GM23338 (cell line): ENCODE data around the gene TMEM151B. TPM values are rescaled to one million over a fixed set of nuclear protein-coding genes. Genes with fewer than 3 reads are reported as not detected.

Experiments
- ATAC-seq: fragments of 200-7000 bp; cut with Tn5 transposase; 3 replicates; pipeline ENCODE4 v1.9.1; 2020
- DNase-seq: peaks from one replicate; pipeline ENCODE4 v3.0.0-alpha.2; 2015; ENCODE audit warnings: low spot score
- H2AFZ ChIP-seq: fragments of 200-600 bp; sonication (generic); 2 replicates; pipeline ENCODE4 v1.8.0; 2016; ENCODE audit warnings: antibody characterized with exemption, mild to moderate bottlenecking, moderate library complexity
- H3F3A ChIP-seq: fragments of 200-600 bp; sonication (generic); replicated peaks from 2 replicates; pipeline ENCODE4 v1.8.0; 2017; ENCODE audit warnings: antibody characterized with exemption, mixed run types, low read depth
- H3K27ac ChIP-seq: fragments of 200-600 bp; sonication (generic); 2 replicates; pipeline ENCODE4 v1.6.1; 2016; ENCODE audit warnings: low read depth
- H3K27me3 ChIP-seq: fragments of 200-600 bp; sonication (generic); 2 replicates; pipeline ENCODE4 v1.8.0; 2016; ENCODE audit warnings: mild to moderate bottlenecking, mixed run types, moderate library complexity; ENCODE audit not compliant: insufficient read depth
- H3K36me3 ChIP-seq: fragments of 200-600 bp; sonication (generic); 2 replicates; pipeline ENCODE4 v1.8.0; 2016; ENCODE audit warnings: mild to moderate bottlenecking; ENCODE audit not compliant: insufficient read depth
- H3K4me1 ChIP-seq: fragments of 200-600 bp; sonication (generic); 2 replicates; pipeline ENCODE4 v1.8.0; 2016; ENCODE audit warnings: mild to moderate bottlenecking, moderate library complexity; ENCODE audit not compliant: insufficient read depth
- H3K4me2 ChIP-seq: fragments of 200-600 bp; sonication (generic); 2 replicates; pipeline ENCODE4 v1.7.1; 2017; ENCODE audit warnings: mixed run types
- H3K4me3 ChIP-seq: fragments of 200-600 bp; sonication (generic); 2 replicates; pipeline ENCODE4 v1.6.1; 2016; ENCODE audit warnings: mixed run types
- H3K79me2 ChIP-seq: fragments of 200-600 bp; sonication (generic); replicated peaks from 2 replicates; pipeline ENCODE4 v1.8.0; 2017; ENCODE audit warnings: mild to moderate bottlenecking; ENCODE audit not compliant: insufficient read depth
- H3K9me2 ChIP-seq: fragments of 200-600 bp; sonication (generic); 2 replicates; pipeline ENCODE4 v1.8.0; 2017; ENCODE audit not compliant: insufficient read depth
- H4K20me1 ChIP-seq: fragments of 200-600 bp; sonication (generic); replicated peaks from 2 replicates; pipeline ENCODE4 v1.8.0; 2017; ENCODE audit warnings: mild to moderate bottlenecking; ENCODE audit not compliant: insufficient read depth
- H3K27ac Mint-ChIP-seq: 2 replicates; pipeline ENCODE4 v1.8.0; 2020; ENCODE audit warnings: inconsistent platforms, mild to moderate bottlenecking, moderate library complexity, mixed read lengths
- H3K27me3 Mint-ChIP-seq: 3 replicates; pipeline ENCODE4 v1.8.0; 2022; ENCODE audit warnings: low read depth, mild to moderate bottlenecking, moderate library complexity, mixed read lengths, inconsistent platforms; ENCODE audit not compliant: insufficient read depth, poor library complexity
- H3K36me3 Mint-ChIP-seq: 3 replicates; pipeline ENCODE4 v1.8.0; 2021; ENCODE audit warnings: low read depth, mild to moderate bottlenecking, inconsistent platforms, moderate library complexity, mixed read lengths
- H3K4me1 Mint-ChIP-seq: 3 replicates; pipeline ENCODE4 v1.8.0; 2020; ENCODE audit warnings: mild to moderate bottlenecking, inconsistent platforms, mixed read lengths
- H3K4me3 Mint-ChIP-seq: 3 replicates; pipeline ENCODE4 v1.8.0; 2021; ENCODE audit warnings: moderate library complexity, mild to moderate bottlenecking, inconsistent platforms, mixed read lengths
- H3K9me3 Mint-ChIP-seq: 3 replicates; pipeline ENCODE4 v1.8.0; 2020; ENCODE audit warnings: moderate library complexity, mild to moderate bottlenecking, inconsistent platforms, mixed read lengths
- CREB1 ChIP-seq: fragments of 250-450 bp; sonication (Bioruptor Pico); IDR thresholded peaks from 2 replicates; pipeline ENCODE4 v1.5.0; 2020; ENCODE audit warnings: low read depth, mild to moderate bottlenecking, moderate library complexity
- EZH2 ChIP-seq: fragments of 200-600 bp; sonication (generic); IDR thresholded peaks from one replicate; pipeline ENCODE4 v1.8.0; 2017; ENCODE audit warnings: antibody characterized with exemption, mild to moderate bottlenecking, low read depth; ENCODE audit not compliant: unreplicated experiment
- POLR2AphosphoS5 ChIP-seq: IDR thresholded peaks from 2 replicates; pipeline ENCODE4 v1.6.1; 2016; ENCODE audit warnings: antibody characterized with exemption, low read depth
- STAT1 ChIP-seq: IDR thresholded peaks from one replicate; pipeline ENCODE4 v1.6.1; 2016; ENCODE audit warnings: antibody characterized with exemption; ENCODE audit not compliant: unreplicated experiment
- polyA plus RNA-seq: library from polyadenylated mRNA; unstranded; fragments of >200 nt; fragmentation: Nextera tagmentation; extraction: Ambion mirVana; gene quantifications from 2 replicates; pipeline ENCODE4 v1.2.1, GENCODE V29; 2016
- total RNA-seq: library from RNA; depleted of rRNA; stranded (reverse); fragments of >200 nt; shearing (Covaris generic); gene quantifications from 2 replicates; pipeline ENCODE4 v1.2.3, GENCODE V29; 2014
- TF ChIP-seq, protein P1 (sequence below): fragments of 250-450 bp; sonication (Bioruptor Pico); IDR thresholded peaks from 2 replicates; pipeline ENCODE4 v1.5.0; 2020; ENCODE audit warnings: mild to moderate bottlenecking, moderate library complexity
- TF ChIP-seq, protein P2 (sequence below), 2 experiments: fragments of 200-600 bp in 1 of 2; sonication (generic) in 1 of 2; conservative IDR thresholded peaks; 2 replicates each; pipeline versions ENCODE4 v1.5.1 to v1.6.1; 2016 to 2017; ENCODE audit warnings: antibody characterized with exemption in 2 of 2, low read depth in 2 of 2, mild to moderate bottlenecking in 2 of 2, moderate library complexity in 1 of 2

Gene TMEM151B
- total and polyA plus RNA-seq, 2 experiments from 2014 or later: 0.91 to 14.6 TPM

DNA sequence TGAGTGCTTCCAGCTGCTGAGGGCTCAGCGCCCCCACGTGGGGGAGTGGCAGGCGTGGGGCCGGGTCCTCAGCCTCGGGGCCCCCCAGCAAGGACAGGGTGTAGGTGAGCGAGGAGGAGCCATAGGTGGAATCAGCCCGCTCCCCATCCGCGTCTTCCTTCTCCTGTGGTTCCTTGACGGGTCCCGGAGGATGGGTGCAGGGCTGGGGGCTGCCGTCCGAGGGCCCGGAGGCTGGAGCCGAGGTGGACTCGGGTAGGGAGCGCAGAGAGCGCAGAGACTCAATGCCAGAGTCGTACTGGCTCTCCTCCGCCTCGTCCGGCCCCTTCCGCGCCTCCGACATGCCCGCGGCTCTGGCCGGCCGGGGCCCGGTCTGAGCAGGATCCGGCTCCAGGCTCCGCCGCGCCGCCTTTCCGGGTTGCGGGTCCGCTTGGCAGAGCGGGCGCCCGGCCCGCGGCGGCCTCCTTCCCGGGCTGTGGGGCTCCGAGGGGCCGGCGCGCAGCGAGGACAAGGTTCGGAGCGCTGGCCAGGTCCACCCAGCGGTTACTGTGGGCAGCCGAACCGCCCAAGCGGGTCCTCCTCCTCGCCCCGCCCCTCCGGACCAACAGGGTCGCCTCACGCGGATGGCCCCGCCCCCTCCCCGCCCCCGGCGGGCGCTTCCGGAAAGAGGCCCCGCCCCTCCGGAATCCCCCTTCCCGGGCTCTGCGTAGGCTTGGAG, 5.1 kb upstream of the TMEM151B start, which contains the start of gene NFKBIE:
NFKBIE (minus strand) TSS at position 545 of the 715 bp plus-strand sequence; CDS start at position 340, 205 bp downstream.
- H3K79me2 ChIP-seq: peaks cover 9% of the 10 kb centered on the region; the same call in 1 of the 2 replicates
- peaks cover 10% of the 10 kb centered on the region for H3K36me3 Mint-ChIP-seq
- peak within 1 kb of the TSS; percentile 98 for H3K4me2 ChIP-seq
- peak within 1 kb of the TSS; percentile 87 for H2AFZ ChIP-seq
- H3K4me3 Mint-ChIP-seq: peak within 1 kb of the TSS; percentile 86
- H3F3A ChIP-seq: 0 out of 2 replicates have a peak, but pooled peaks cover 17% of the 10 kb centered on the region
- H3K27ac ChIP-seq: no peak within 1 kb of the TSS
- no peak within 1 kb of the TSS for H3K27ac Mint-ChIP-seq
- ATAC-seq (peak; percentile 58), DNase-seq (peak; percentile 97)
- H3K36me3 ChIP-seq: no peaks in the 10 kb centered on the region
- H3K4me3 ChIP-seq: peak within 1 kb of the TSS; percentile 88
- no peaks in the 10 kb centered on the region for H3K9me2 ChIP-seq
- H3K9me3 Mint-ChIP-seq: no peaks in the 10 kb centered on the region
- H3K4me1 ChIP-seq: peaks cover 31% of the 10 kb centered on the region
- peaks cover 53% of the 10 kb centered on the region for H3K4me1 Mint-ChIP-seq
- H3K27me3 ChIP-seq: peaks cover 19% of the 10 kb centered on the region
- peaks cover 42% of the 10 kb centered on the region for H3K27me3 Mint-ChIP-seq
- TF ChIP-seq EZH2 (no peak), POLR2AphosphoS5 (peak; percentile 84), CREB1 (CRISPR knock-in tag) (no peak), STAT1 (no peak)
- TF ChIP-seq, protein P1, sequence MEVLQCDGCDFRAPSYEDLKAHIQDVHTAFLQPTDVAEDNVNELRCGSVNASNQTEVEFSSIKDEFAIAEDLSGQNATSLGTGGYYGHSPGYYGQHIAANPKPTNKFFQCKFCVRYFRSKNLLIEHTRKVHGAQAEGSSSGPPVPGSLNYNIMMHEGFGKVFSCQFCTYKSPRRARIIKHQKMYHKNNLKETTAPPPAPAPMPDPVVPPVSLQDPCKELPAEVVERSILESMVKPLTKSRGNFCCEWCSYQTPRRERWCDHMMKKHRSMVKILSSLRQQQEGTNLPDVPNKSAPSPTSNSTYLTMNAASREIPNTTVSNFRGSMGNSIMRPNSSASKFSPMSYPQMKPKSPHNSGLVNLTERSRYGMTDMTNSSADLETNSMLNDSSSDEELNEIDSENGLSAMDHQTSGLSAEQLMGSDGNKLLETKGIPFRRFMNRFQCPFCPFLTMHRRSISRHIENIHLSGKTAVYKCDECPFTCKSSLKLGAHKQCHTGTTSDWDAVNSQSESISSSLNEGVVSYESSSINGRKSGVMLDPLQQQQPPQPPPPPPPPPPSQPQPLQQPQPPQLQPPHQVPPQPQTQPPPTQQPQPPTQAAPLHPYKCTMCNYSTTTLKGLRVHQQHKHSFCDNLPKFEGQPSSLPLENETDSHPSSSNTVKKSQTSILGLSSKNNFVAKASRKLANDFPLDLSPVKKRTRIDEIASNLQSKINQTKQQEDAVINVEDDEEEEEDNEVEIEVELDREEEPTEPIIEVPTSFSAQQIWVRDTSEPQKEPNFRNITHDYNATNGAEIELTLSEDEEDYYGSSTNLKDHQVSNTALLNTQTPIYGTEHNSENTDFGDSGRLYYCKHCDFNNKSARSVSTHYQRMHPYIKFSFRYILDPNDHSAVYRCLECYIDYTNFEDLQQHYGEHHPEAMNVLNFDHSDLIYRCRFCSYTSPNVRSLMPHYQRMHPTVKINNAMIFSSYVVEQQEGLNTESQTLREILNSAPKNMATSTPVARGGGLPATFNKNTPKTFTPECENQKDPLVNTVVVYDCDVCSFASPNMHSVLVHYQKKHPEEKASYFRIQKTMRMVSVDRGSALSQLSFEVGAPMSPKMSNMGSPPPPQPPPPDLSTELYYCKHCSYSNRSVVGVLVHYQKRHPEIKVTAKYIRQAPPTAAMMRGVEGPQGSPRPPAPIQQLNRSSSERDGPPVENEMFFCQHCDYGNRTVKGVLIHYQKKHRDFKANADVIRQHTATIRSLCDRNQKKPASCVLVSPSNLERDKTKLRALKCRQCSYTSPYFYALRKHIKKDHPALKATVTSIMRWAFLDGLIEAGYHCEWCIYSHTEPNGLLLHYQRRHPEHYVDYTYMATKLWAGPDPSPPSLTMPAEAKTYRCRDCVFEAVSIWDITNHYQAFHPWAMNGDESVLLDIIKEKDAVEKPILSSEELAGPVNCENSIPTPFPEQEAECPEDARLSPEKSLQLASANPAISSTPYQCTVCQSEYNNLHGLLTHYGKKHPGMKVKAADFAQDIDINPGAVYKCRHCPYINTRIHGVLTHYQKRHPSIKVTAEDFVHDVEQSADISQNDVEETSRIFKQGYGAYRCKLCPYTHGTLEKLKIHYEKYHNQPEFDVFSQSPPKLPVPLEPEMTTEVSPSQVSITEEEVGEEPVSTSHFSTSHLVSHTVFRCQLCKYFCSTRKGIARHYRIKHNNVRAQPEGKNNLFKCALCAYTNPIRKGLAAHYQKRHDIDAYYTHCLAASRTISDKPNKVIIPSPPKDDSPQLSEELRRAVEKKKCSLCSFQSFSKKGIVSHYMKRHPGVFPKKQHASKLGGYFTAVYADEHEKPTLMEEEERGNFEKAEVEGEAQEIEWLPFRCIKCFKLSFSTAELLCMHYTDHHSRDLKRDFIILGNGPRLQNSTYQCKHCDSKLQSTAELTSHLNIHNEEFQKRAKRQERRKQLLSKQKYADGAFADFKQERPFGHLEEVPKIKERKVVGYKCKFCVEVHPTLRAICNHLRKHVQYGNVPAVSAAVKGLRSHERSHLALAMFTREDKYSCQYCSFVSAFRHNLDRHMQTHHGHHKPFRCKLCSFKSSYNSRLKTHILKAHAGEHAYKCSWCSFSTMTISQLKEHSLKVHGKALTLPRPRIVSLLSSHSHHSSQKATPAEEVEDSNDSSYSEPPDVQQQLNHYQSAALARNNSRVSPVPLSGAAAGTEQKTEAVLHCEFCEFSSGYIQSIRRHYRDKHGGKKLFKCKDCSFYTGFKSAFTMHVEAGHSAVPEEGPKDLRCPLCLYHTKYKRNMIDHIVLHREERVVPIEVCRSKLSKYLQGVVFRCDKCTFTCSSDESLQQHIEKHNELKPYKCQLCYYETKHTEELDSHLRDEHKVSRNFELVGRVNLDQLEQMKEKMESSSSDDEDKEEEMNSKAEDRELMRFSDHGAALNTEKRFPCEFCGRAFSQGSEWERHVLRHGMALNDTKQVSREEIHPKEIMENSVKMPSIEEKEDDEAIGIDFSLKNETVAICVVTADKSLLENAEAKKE (CRISPR knock-in tag): no peak
- TF ChIP-seq, protein P2, sequence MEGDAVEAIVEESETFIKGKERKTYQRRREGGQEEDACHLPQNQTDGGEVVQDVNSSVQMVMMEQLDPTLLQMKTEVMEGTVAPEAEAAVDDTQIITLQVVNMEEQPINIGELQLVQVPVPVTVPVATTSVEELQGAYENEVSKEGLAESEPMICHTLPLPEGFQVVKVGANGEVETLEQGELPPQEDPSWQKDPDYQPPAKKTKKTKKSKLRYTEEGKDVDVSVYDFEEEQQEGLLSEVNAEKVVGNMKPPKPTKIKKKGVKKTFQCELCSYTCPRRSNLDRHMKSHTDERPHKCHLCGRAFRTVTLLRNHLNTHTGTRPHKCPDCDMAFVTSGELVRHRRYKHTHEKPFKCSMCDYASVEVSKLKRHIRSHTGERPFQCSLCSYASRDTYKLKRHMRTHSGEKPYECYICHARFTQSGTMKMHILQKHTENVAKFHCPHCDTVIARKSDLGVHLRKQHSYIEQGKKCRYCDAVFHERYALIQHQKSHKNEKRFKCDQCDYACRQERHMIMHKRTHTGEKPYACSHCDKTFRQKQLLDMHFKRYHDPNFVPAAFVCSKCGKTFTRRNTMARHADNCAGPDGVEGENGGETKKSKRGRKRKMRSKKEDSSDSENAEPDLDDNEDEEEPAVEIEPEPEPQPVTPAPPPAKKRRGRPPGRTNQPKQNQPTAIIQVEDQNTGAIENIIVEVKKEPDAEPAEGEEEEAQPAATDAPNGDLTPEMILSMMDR (conservative IDR thresholded peaks at IDR 0.05; ENCODE audit: low read depth in 2 of 2): peak; percentile 15 to 55; a peak in 2 of 4 replicates
- H4K20me1 ChIP-seq: peaks cover 6% of the 10 kb centered on the region; the same call in 1 of the 2 replicates
